ENCODE results near the gene ZNF76.

The ZNF76 gene

GRCh38 chr6:35215665-35216411, 43.7 kb upstream of the ZNF76 start:
- Histone ChIP-seq H3K36me3 (ENCODE audit: control insufficient read depth, insufficient read depth, low read length) (no peaks in the 10 kb centered on the region), H3K27me3 (replicated peaks; ENCODE audit: control insufficient read depth, insufficient read depth, low read length) (peaks cover 4% of the 10 kb centered on the region), H3K4me3 (replicated peaks; ENCODE audit: low read depth, low read length) (no peak overlapping the region)
- no peak for DNase-seq (ENCODE audit: extremely low read depth, insufficient read length)
- TF ChIP-seq, protein P1, sequence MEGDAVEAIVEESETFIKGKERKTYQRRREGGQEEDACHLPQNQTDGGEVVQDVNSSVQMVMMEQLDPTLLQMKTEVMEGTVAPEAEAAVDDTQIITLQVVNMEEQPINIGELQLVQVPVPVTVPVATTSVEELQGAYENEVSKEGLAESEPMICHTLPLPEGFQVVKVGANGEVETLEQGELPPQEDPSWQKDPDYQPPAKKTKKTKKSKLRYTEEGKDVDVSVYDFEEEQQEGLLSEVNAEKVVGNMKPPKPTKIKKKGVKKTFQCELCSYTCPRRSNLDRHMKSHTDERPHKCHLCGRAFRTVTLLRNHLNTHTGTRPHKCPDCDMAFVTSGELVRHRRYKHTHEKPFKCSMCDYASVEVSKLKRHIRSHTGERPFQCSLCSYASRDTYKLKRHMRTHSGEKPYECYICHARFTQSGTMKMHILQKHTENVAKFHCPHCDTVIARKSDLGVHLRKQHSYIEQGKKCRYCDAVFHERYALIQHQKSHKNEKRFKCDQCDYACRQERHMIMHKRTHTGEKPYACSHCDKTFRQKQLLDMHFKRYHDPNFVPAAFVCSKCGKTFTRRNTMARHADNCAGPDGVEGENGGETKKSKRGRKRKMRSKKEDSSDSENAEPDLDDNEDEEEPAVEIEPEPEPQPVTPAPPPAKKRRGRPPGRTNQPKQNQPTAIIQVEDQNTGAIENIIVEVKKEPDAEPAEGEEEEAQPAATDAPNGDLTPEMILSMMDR (IDR thresholded peaks at IDR 0.05; ENCODE audit: insufficient read depth, low read length, poor library complexity, severe bottlenecking) = no peak

DNA sequence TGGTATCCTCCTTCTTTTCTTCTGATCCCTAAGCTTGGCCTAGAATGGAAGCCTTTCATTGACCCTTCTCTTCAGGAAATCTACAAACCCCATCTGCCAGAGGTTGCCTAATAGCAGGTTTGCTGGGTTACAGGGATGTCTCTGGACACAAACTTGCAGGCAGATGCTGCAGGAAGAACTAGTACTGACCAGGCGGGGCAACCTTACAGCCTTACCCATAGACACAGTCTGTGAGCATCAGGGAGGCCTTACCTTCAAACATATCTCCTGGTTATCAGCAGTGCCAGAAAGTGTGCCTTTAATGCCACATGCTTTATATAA, 43.2 kb upstream of the ZNF76 start:
- no peaks in the 10 kb centered on the region for H3K36me3 ChIP-seq (ENCODE audit: control insufficient read depth, insufficient read depth, low read length)
- DNase-seq (ENCODE audit: extremely low read depth, insufficient read length) = no peak
- no peak overlapping the region for H3K4me3 ChIP-seq (replicated peaks; ENCODE audit: low read depth, low read length)
- TF ChIP-seq, protein P1 (IDR thresholded peaks at IDR 0.05; ENCODE audit: insufficient read depth, low read length, poor library complexity, severe bottlenecking) = no peak
- H3K27me3 ChIP-seq (replicated peaks; ENCODE audit: control insufficient read depth, insufficient read depth, low read length) = peaks cover 4% of the 10 kb centered on the region

DNA sequence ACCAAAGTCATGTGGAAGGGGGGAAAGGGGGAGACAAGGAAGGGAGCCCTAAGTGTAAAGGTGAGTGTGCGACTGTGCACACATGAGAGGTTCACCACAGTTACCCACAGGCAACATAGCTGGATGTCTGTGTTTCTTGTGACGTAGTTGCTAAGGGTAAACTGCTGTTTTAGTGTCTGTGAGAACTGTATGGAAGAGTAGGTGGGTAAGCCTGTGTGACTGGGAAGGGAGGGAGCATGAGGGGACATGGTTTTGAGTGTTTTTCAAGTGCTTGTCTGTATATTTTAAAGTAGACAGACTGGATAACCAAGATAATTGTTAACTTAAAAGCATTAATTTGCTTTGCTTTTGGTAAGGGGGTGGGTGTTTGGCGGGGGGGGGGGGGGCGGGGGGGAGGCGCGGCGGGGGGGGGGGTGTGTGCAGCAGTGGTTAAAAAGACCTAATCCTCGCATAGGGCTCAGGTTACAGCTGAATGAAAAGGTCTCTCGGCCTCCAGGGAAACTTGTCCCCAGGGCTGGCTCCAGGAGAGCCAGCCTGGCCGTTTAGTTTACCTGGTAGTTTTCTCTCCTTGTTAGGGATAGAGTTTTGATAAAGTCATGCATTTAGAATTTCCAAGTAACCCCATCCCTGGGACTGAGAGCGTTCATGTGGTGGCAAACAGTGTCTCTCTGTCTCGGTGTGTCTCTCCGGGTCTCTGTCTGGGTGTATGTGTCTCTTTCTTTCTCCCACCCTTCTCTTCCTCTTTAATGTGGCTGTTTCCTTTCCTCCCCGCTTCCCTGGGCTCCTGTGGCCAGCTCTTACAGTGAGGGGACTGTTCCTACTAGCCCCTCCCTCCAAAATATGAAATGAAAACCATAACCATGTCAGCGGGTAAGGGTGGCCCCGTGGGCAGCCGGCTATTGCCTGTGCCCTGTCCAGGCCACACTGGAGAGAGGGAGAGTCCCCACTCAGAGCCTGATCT, 42.4 kb upstream of the ZNF76 start:
- Histone ChIP-seq H3K4me3 (replicated peaks; ENCODE audit: low read depth, low read length) (no peak overlapping the region), H3K27me3 (replicated peaks; ENCODE audit: control insufficient read depth, insufficient read depth, low read length) (peaks cover 4% of the 10 kb centered on the region), H3K36me3 (ENCODE audit: control insufficient read depth, insufficient read depth, low read length) (no peaks in the 10 kb centered on the region)
- DNase-seq (ENCODE audit: extremely low read depth, insufficient read length) = no peak
- TF ChIP-seq, protein P1 (IDR thresholded peaks at IDR 0.05; ENCODE audit: insufficient read depth, low read length, poor library complexity, severe bottlenecking) = no peak

DNA sequence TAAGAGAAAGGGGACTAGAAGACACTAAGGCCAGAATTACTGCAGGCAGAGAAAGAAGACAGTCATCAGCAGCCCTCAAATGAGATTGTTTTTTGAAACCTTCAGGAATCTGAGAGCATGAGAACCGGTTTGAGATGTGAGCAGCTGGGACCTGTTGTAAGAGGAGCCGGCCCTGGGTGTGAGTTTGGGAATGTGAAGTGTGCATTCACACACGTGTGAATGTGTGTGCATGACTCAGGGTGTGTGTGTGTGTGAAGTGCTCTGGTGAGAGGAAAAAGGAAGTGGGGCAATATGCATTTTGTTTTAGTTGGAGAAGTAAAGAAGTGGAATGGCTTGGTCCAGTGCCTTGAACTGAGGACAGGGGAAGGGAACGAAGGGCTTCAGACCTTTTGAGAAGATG, 41.5 kb upstream of the ZNF76 start:
- no peak for DNase-seq (ENCODE audit: extremely low read depth, insufficient read length)
- no peaks in the 10 kb centered on the region; the same call in none of the 2 replicates for H3K27me3 ChIP-seq (replicated peaks; ENCODE audit: control insufficient read depth, insufficient read depth, low read length)
- no peaks in the 10 kb centered on the region; the same call in 1 of the 2 replicates for H3K36me3 ChIP-seq (ENCODE audit: control insufficient read depth, insufficient read depth, low read length)
- TF ChIP-seq, protein P1 (IDR thresholded peaks at IDR 0.05; ENCODE audit: insufficient read depth, low read length, poor library complexity, severe bottlenecking) = no peak
- no peak overlapping the region for H3K4me3 ChIP-seq (replicated peaks; ENCODE audit: low read depth, low read length)

DNA sequence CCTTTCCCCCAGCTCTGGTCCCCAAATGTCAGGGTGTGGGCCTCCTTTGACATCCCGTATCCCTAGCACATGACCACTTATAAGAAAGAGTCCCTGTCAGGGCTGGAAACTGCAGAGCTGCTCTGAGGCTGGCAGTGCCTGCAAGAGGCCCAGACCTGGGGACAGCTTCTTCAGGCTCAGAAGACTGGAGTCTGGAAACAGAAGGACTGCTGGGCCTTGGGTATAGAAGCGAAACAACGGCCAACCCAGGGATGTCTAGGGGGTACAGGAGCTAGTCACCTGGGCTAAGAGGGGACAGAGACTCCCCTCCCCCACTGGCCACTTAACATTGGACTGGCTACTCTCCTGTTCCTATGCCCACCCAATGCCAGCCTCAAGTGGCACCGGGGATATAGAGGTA, 41.1 kb upstream of the ZNF76 start:
- TF ChIP-seq, protein P1 (IDR thresholded peaks at IDR 0.05; ENCODE audit: insufficient read depth, low read length, poor library complexity, severe bottlenecking) = no peak
- Histone ChIP-seq H3K4me3 (replicated peaks; ENCODE audit: low read depth, low read length) (no peak overlapping the region), H3K27me3 (replicated peaks; ENCODE audit: control insufficient read depth, insufficient read depth, low read length) (no peaks in the 10 kb centered on the region; the same call in none of the 2 replicates), H3K36me3 (ENCODE audit: control insufficient read depth, insufficient read depth, low read length) (no peaks in the 10 kb centered on the region; the same call in 1 of the 2 replicates)
- no peak for DNase-seq (ENCODE audit: extremely low read depth, insufficient read length)
